ENCODE data around the gene TRAF3.

TRAF3 gene, protein sequence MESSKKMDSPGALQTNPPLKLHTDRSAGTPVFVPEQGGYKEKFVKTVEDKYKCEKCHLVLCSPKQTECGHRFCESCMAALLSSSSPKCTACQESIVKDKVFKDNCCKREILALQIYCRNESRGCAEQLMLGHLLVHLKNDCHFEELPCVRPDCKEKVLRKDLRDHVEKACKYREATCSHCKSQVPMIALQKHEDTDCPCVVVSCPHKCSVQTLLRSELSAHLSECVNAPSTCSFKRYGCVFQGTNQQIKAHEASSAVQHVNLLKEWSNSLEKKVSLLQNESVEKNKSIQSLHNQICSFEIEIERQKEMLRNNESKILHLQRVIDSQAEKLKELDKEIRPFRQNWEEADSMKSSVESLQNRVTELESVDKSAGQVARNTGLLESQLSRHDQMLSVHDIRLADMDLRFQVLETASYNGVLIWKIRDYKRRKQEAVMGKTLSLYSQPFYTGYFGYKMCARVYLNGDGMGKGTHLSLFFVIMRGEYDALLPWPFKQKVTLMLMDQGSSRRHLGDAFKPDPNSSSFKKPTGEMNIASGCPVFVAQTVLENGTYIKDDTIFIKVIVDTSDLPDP

GRCh38 chr14:102776761-102777710, at the start of gene TRAF3:
Gene TRAF3 (plus strand): TSS chr14:102777449. CDS start chr14:102870202, 92,753 bp downstream.
- peak; percentile 76 to 87 for DNase-seq

- no peak for DNase-seq
Measured at GRCh38 chr14:102728501-102728900, 48.7 kb upstream of the TRAF3 start.

GRCh38 chr14:102729268-102729667, 48.0 kb upstream of the TRAF3 start:
- no peak for DNase-seq

DNA sequence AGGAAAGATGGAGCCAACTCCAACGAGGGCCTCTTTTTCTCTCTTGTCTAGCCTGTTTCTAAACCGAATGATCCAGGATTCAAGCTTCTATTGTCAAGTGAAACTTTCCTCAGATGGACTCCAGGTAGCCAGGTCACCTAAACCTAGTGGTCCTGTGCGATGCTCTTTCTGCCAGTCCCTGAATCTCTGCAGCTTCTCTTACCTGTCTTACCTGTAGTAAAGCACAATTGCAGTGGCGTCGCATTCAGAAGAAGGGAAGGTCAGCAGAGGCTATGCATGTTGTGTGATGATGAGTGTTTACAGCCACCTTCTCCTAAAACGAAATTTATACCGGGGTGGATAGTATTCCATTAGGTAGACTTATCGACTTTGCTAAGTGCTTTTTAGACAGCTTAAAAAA, 47.4 kb upstream of the TRAF3 start:
- DNase-seq: no peak

DNA sequence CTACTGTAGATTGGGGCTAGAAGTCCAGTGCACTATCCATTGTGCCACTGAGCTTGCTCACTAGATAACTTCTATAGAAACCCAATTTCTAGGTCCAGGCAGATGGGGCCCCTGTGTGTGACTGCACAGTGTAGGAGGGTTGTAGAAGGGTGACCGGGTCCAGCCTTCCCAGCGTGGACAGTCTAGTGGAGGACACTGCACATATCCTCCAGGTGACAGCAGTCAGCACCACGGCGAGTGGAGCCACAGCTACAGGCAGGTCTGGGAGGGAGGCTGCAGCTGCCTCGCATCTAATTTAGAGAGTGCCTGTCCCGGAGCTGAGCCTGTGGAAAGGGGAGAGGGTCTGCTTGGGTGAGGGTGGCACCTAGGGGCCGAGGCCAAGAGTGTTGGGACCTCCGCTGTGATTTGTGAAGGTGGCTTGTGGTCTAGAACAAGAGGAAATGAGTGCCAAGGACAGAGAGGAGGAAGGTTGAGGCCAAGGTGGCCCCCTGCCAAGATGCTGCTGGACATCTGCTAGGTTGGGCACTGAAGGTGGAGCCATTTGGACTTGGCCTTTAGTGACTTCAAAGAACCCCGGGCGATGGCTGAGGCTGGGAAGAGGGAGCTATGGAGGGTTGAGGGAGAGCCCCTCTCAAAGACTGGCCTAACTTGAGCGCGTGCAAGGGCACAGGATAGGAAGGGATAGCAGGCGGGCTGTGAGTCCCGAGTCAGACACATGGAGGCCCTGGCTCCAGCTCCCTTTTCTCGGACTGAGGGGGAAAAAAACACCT, 46.0 kb upstream of the TRAF3 start:
- DNase-seq: no peak

- peak in 1 of 2 experiments; percentile 12 for DNase-seq
Measured at GRCh38 chr14:102731871-102732800, 45.1 kb upstream of the TRAF3 start.

DNA sequence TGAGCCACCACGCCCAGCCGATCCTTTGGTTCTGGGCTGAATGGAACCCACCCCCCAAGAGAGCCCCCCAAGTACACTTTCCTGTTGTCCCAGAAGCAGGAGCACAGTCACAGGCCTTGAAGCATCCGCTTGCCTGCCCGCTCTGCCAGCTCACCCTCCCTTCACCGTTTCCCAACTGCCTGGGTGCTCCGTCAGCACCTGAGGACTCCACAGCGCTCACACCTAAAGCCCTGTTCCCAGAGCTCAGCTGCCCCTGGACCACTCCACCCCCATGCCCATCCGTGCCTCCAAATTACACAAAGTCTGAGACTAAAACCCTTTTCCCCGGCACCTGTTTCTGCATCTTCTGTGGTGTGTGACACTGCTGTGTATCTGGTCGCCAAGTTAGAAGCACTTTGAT, 44.3 kb upstream of the TRAF3 start:
- peak in 1 of 2 experiments; percentile 11 for DNase-seq

- no peak for DNase-seq
Measured at GRCh38 chr14:102733326-102733725, 43.9 kb upstream of the TRAF3 start.

- DNase-seq: peak in 1 of 2 experiments; percentile 10
Measured at GRCh38 chr14:102734436-102734835, 42.8 kb upstream of the TRAF3 start.

DNA sequence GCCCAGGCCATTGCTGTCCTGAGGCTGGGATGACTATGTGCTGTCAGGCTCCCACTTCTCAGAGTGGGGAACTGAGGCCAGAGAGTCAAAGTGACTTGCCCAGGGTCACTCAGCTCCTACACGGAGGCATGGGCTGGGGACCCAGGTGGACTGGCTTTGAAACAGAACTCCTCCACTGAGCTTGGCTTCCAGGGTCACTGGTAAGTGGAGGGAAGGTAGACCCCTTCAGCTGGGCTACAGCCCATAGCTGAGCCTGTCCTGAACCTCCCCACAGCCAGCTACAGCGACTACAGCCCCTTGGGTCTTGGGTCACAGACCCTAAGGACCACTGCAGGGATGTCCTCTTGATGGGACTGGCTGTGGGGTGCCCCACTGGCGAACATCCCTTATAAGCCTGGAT, 40.3 kb upstream of the TRAF3 start:
- DNase-seq: no peak

DNA sequence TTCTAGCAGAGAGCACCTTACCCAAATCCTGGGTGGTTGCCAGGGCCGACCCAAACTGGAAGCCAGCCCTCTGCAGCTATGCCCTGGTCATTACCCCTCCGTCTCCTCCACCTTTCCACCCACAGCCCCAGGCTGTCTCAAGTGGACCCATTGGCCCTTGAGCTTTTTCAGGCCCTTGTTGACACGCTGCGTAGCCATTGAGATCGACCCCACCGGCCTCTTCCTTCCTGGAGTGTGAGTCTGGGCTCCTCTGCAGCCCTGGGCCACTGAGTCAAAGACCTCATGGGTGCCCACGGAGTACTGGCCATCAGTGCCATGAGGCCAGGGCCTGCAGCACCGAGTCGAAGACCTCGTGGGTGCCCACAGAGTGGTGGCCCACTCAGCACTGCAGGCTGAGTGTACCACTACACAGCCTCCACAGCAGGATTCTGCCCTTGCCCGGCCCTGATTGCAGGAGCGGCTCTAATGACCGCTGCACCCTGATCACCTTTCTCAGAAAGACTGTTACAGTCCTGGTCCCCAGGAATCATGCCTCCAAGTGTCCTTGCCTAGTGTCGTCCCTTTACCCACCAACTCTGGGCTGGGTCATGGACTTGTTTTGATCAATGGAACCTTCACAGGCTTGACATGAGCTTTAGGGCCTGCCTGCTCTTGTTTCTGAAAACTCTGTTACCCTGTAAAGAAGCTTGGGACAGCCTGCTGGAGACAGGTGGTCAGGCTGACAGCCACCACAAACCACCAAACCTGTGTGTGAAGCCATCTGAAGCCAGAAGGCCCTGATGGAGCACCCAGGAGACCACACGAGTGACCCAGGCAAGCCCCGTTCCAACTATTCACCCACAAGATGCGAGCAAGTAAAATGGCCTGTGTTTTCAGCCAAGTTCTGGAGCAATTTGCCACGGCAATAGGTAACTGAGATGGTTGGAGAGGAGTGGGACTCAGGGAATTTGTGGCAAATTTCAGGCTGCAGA, 39.6 kb upstream of the TRAF3 start:
- no peak for DNase-seq

GRCh38 chr14:102738373-102739189, 38.7 kb upstream of the TRAF3 start:
- no peak for DNase-seq

DNA sequence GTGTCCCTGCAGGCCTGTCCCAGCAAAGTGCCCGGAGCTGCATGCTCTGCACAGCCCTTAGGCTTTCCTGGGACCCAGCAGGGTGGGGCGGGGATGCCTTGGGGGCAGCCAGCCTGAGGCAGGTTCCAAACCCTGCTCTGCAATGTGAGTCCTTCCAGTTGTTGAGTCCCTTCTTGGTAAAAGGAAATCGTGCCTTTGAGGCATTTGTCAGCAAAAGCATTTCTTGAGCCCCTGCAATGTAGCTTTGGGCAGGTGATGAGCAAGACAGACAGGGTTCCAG, 38.1 kb upstream of the TRAF3 start:
- DNase-seq: no peak

- no peak for DNase-seq
Measured at GRCh38 chr14:102746634-102747438, 30.4 kb upstream of the TRAF3 start.

GRCh38 chr14:102748806-102749205, 28.4 kb upstream of the TRAF3 start:
- no peak for DNase-seq

DNA sequence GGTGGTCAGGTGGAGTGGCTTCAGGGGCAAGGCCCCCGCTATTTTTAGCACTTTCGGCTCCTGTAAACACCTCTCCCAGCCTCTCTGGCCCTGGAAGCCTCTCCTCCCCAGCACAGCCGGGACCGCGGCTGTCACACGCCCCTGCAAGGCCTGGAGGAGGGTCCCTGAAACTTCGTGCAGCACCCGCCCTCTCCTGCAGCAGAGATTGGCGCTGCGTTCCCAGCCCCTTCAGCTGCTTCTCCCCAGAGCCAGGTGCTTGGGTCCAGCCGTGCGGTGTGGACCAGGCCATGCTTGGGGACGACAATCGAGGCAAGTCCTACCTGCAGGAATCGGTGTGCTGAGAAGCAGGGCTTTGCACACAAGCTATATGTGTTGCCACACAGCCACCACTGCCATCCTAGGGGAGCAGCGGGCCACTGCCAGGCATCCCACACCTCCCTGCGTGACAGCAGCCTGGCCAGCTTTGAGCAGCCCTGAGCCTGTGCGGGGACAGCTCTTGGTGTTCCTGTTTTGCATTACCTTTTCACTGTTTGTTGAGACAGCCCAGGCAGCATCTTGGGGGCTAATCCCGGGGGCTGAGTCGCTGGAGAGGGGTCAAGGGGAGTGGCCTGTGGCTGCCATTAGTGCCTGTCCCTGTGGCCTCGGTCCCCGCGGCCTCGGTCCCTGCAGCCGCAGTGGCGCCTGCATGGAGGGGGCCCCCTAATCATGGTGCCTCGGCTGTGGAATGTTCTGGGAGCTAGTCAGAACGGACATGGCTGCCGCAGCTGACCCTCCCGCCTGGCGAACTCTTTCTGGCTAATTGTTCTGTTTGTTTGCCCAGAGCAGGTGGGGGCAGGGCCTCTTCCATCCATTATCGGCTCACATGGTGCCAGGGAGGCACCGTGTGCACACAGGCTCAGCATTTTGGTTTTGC, 27.6 kb upstream of the TRAF3 start:
- DNase-seq: no peak

DNA sequence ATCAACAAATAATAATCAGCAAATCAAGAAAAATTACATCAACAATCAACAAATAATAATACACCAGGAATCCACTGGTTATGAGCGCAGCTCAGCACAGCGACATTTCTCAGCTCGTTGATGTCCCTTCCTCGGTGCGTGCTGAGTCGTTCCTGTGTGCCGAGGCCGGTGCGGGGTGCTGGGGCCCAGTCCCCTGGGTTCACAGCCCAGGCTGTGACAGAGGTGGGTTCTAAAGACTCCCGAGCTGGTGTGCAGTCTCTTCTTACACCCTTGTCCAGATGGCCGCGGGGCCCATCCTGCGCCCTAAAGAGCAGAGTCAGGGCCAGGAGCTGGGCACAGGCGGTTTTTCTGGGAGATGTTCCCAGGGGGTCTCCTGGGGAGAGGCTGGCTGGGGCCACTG, 26.9 kb upstream of the TRAF3 start:
- DNase-seq: no peak

GRCh38 chr14:102751088-102751487, 26.2 kb upstream of the TRAF3 start:
- DNase-seq: no peak
